ENCODE results near the gene ZNF366.

ZNF366 gene, protein sequence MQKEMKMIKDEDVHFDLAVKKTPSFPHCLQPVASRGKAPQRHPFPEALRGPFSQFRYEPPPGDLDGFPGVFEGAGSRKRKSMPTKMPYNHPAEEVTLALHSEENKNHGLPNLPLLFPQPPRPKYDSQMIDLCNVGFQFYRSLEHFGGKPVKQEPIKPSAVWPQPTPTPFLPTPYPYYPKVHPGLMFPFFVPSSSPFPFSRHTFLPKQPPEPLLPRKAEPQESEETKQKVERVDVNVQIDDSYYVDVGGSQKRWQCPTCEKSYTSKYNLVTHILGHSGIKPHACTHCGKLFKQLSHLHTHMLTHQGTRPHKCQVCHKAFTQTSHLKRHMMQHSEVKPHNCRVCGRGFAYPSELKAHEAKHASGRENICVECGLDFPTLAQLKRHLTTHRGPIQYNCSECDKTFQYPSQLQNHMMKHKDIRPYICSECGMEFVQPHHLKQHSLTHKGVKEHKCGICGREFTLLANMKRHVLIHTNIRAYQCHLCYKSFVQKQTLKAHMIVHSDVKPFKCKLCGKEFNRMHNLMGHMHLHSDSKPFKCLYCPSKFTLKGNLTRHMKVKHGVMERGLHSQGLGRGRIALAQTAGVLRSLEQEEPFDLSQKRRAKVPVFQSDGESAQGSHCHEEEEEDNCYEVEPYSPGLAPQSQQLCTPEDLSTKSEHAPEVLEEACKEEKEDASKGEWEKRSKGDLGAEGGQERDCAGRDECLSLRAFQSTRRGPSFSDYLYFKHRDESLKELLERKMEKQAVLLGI

GRCh38 chr5:72507231-72507906, at the start of gene ZNF366:
Gene ZNF366, minus strand, starts transcription at chr5:72507410. Its CDS starts 45,914 bp downstream, at chr5:72461496.
- DNase-seq (ENCODE audit: low spot score) = no peak

DNA sequence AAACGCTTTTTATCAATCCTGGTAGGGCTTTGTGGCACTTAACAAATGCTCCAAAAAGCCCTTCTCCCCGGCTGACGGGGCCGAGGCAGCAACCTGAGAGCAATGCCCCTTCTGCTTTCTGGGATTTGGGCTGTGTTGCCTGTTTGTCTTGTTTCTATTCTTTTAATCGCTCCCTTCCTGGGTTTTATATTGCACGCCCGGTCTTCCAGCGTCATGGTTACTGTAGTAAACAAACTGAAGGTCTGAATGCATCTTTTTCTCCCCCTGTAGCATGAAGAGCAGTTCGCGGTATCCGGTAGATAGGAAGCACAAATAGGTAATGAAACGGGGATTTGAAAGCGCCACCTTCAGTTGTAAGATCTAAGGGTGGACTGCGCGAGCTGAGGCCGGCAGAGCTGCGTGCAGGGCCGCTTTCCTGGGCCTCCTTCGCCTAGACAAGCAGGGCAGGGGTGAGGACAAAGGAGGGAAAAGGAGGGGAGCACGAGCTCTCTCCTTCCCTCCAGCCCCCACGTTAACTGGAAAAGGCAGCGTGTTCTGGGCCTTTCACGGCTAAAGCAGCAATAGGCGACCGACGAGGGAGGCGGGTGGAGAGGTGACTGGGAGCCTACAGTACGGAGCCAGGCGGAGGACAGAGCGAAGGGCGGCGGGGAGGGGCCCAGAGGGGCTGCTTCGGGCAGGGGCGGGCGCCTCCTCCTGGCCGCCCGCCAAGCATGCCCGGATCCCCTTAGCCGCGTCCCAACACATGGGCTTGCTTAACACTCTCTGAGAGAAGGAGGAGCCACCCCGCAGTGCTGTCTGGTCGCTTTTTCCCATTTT, 49.3 kb upstream of the ZNF366 start:
- DNase-seq (ENCODE audit: low spot score) = no peak

- no peak for DNase-seq (ENCODE audit: low spot score)
Measured at GRCh38 chr5:72555871-72556270, 48.7 kb upstream of the ZNF366 start.

DNA sequence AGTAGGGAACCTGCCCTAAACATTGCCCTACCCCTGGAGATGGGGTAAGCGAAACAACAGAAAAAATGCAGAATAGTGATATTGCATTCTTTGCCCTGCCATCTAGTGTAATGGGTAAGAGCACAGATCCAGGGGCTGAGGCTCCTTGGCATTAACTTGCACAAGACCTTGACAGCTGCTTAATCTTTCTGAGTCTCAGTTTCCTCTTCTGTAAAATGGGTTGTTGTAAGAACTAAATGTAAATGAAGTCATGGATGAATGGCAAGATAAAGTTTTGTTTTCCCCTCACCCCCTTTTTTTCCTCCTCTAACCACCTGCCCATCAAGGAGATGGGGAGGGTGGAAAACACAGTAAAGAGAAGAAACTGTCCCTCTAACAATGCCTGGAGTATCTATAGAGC, 47.7 kb upstream of the ZNF366 start:
- DNase-seq (ENCODE audit: low spot score) = no peak

DNA sequence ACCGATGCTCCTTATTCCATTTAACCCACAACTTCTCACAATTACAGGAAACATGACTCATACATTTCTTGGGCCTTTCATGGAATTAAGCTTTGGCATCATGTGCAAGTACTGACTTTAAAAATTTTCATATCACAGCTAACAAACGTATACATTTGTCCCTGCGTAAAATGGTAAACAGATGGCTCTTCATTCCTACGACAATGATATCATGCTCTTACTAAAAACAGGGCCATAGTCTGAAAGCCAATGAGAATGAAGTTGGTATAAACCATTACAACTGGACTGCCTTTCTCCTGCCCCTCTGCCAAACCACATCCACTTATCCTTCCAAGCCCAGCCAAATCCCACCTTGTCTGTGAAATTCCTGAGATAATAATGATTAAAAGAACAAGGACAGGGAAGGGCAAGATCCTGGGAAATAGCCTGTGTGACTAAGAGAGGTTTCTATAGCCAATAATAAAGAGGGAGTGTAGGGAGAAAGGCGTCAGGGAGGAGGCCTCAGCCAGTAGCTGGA, 44.9 kb upstream of the ZNF366 start:
- DNase-seq (ENCODE audit: low spot score) = no peak

DNA sequence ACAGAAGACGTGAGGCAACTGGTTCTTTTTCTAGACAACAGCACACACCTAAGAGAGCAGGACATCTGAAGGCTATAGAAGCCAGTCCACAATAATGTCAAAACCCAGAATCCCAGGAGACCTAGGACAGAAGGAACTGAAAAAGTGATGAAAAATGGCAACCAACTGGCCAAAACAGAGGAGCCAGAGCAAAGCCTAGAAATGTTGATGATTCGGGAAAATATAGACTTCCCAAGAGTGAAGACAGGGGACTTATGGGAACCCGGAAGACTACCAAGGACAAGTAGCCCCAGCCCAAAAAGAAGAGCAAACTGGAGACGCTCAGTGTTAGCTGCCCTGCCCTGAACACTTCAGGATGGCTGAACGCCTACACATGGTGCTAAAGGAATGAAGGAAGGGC, 43.4 kb upstream of the ZNF366 start:
- no peak for DNase-seq (ENCODE audit: low spot score)

GRCh38 chr5:72543811-72544210, 36.6 kb upstream of the ZNF366 start:
- no peak for DNase-seq (ENCODE audit: low spot score)

GRCh38 chr5:72543365-72543764, 36.2 kb upstream of the ZNF366 start:
- DNase-seq (ENCODE audit: low spot score) = no peak

DNA sequence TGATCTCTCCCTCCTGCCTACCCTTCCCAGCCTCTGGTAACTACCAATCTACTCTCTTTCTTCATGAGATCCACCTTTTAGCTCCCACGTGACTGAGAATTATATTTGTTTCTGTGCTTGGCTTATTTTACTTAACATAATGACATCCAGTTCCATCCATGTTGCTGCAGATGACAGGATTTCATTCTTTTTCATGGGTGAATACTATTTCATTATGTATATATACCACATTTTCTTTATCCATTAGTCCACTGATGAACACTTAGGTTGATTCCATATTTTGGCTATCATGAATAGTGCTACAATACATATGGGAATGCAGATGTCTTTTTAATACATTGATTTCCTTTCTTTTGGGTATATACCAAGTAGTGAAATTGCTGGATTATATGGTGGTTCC, 35.5 kb upstream of the ZNF366 start:
- no peak for DNase-seq (ENCODE audit: low spot score)

DNA sequence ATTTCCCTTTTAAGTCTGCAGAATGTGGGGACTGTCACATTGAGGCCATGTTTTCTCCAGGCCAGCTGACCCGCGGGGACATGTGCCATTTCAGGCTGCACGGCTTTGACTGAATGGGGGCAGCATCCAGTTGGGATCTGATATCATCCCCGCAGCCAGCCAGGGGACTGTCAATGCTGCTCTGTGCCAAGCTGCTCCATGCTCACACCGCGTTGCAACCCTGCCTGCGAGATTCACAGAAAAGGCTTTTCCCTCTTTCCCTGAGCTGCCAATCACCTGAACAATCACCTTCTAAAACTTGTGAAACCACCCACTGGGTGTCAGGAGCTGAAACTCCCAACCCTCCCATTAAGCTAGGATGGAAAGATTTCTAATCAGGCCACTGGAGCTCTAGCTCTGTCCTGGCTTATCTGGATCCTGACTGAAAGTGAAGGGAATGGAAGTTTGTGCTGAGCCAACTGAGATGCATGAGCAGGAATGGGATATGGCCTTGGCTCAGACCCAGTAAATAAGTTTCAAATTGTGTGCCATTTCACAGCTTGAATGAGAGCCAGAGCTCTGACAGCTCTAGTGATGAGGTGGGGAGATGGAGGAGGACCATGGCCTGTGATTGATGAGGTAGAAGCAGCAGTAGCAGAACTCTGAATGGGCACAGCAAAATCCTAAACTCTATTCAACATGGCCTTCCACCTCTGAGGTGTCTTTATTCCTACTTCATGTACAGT, 34.5 kb upstream of the ZNF366 start:
- no peak for DNase-seq (ENCODE audit: low spot score)

GRCh38 chr5:72540759-72541438, 33.7 kb upstream of the ZNF366 start:
- DNase-seq (ENCODE audit: low spot score) = no peak

GRCh38 chr5:72539726-72540125, 32.5 kb upstream of the ZNF366 start:
- DNase-seq (ENCODE audit: low spot score) = no peak

- no peak for DNase-seq (ENCODE audit: low spot score)
Measured at GRCh38 chr5:72539038-72539437, 31.8 kb upstream of the ZNF366 start.

- no peak for DNase-seq (ENCODE audit: low spot score)
Measured at GRCh38 chr5:72537166-72537565, 30.0 kb upstream of the ZNF366 start.

DNA sequence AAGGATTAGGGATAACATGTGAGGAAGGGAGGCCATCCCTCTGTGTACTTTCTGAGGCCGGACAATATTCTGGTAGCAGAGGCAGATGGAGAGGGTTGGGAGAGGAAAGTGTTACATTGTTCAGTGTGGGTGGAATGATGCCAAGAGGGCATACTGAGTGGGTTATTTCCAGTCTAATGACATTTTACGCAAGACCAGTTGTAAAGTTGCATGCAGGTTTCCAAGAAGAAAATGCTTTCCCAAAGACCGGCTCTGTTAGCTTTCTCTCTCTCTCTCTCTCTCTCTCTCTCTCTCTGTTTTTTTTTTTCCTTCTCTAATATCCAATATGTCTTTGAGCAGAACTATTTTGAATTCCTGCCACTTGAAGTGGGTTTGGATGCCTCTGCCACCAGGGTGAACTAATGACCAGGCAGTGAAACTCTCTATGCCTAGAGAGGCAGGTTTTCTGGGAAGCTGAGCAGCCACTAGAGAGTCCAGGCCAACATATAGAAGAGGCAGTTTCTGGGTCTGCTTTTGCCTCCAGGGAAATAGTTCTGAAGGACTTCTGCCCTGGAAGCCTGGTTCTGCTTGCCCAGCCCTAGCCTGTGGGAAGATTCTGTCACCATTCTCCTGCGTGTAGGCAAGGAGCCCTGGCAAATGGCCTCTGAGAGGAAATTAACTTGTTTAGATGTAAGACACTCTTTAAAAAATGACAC, 24.4 kb upstream of the ZNF366 start:
- DNase-seq (ENCODE audit: low spot score) = no peak

DNA sequence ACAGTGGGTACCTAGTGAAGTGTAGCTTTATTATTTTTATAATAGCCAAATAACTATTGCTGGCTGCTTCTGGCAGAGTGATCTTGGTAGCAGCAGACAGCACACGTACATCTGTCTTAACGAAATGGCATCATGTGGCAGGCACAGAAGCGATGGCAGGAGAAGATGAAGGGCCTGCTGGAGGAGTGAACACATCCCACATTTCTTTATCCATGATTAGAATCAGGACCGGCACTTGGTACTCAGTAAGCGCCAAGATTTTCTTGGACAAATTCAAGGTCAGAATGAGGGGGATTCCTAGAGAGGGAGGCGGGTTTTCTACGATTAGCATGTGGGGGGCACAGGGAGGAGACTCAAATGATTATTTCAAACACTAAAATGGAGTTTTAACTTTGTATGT, 23.0 kb upstream of the ZNF366 start:
- no peak for DNase-seq (ENCODE audit: low spot score)

- DNase-seq (ENCODE audit: low spot score) = no peak
Measured at GRCh38 chr5:72529383-72529782, 22.2 kb upstream of the ZNF366 start.

GRCh38 chr5:72525816-72526215, 18.6 kb upstream of the ZNF366 start:
- no peak for DNase-seq (ENCODE audit: low spot score)

DNA sequence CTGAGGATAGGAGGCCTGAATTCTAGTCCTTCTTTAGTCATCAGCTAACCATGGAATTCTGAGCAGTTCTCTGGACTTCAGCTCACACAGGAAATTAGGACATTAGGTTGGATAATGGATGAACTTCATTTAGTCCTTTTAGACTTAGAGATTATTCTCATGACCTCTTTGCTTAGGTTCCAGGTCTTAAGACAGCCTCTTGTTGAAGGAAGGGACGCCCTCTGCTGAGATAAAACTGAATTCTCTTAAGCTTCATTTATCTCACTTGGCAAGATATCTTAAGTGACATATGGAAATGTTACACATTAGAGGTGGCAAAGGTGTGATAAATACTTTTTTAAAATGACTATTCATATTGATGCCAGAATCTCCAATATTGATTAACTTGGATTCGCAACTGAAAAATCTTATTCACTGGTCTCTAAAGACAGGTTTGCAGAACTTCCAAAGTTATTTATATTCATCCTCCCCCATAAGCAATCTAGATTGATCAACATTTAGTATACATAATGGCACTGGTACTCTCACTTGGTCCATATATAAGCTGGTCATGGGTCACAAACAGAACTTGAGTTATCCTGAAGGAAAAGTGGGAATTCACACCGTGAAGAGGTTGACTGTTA, 16.9 kb upstream of the ZNF366 start:
- peak; percentile 74 for DNase-seq (ENCODE audit: low spot score)

Data from NAMALWA (cell line).